GM21825 (cell line): ENCODE results near the gene FBXL19.
"Not testable (repeated sequence)": the region's sequence is repeated elsewhere in the genome, so short reads cannot be mapped to it uniquely, and the experiment has no call there.

Experiments used
- ATAC-seq: cut with Tn5 transposase; IDR thresholded peaks from one replicate; pipeline ENCODE4 v1.9.1; 2021; ENCODE audit warnings: mild to moderate bottlenecking, moderate library complexity; ENCODE audit not compliant: unreplicated experiment

The FBXL19 gene

GRCh38 chr16:30923554-30924075, at the start of gene FBXL19:
Gene FBXL19 (plus strand): TSS chr16:30923572. CDS start chr16:30925755, 2,183 bp downstream.
- ATAC-seq = no peak

GRCh38 chr16:30874244-30874820, 49.0 kb upstream of the FBXL19 start:
- no peak for ATAC-seq

- ATAC-seq = peak; percentile 77
Measured at GRCh38 chr16:30874821-30875717, 48.3 kb upstream of the FBXL19 start.

GRCh38 chr16:30875871-30876801, 47.2 kb upstream of the FBXL19 start:
- peak; percentile 32 for ATAC-seq

- no peak for ATAC-seq
Measured at GRCh38 chr16:30876867-30877266, 46.5 kb upstream of the FBXL19 start.

- ATAC-seq = no peak
Measured at GRCh38 chr16:30882429-30883310, 40.7 kb upstream of the FBXL19 start.

- no peak for ATAC-seq
Measured at GRCh38 chr16:30884760-30885159, 38.6 kb upstream of the FBXL19 start.

GRCh38 chr16:30885196-30885595, 38.2 kb upstream of the FBXL19 start:
- ATAC-seq = no peak

- ATAC-seq = no peak
Measured at GRCh38 chr16:30886145-30886544, 37.2 kb upstream of the FBXL19 start.

GRCh38 chr16:30887927-30888326, 35.4 kb upstream of the FBXL19 start:
- ATAC-seq = no peak

- no peak for ATAC-seq
Measured at GRCh38 chr16:30888856-30889499, 34.4 kb upstream of the FBXL19 start.

GRCh38 chr16:30889721-30890120, 33.7 kb upstream of the FBXL19 start:
- ATAC-seq = no peak

GRCh38 chr16:30891043-30891823, 32.1 kb upstream of the FBXL19 start:
- not testable (repeated sequence) for ATAC-seq

- no peak for ATAC-seq
Measured at GRCh38 chr16:30892670-30893416, 30.5 kb upstream of the FBXL19 start.

- ATAC-seq = peak; percentile 6
Measured at GRCh38 chr16:30893417-30893743, 30.0 kb upstream of the FBXL19 start.

GRCh38 chr16:30893744-30894539, 29.4 kb upstream of the FBXL19 start, which contains the start of gene BCL7C:
Gene BCL7C (minus strand): TSS chr16:30894077. CDS start chr16:30893944, 133 bp downstream.
- peak; percentile 67 for ATAC-seq
